Measurements from ENCODE around the gene CPE.
"Not testable (repeated sequence)": the region's sequence is repeated elsewhere in the genome, so short reads cannot be mapped to it uniquely, and the experiment has no call there.

Gene CPE

GRCh38 chr4:165403048-165403447 is 24.2 kb downstream of the CPE start:
- H3K4me3 ChIP-seq (ENCODE audit: low read depth, low read length) = no peak overlapping the region

GRCh38 chr4:165403637-165404036 is 24.8 kb downstream of the CPE start:
- no peak overlapping the region for H3K4me3 ChIP-seq (ENCODE audit: low read depth, low read length)

- H3K4me3 ChIP-seq (ENCODE audit: low read depth, low read length) = no peak overlapping the region
These were observed 25.3 kb downstream of the CPE start for GRCh38 chr4:165404080-165404479.

GRCh38 chr4:165404696-165405095 is 25.9 kb downstream of the CPE start:
- H3K4me3 ChIP-seq (ENCODE audit: low read depth, low read length) = no peak overlapping the region

GRCh38 chr4:165410214-165410613 is 31.4 kb downstream of the CPE start:
- H3K4me3 ChIP-seq (ENCODE audit: low read depth, low read length) = no peak overlapping the region

- no peak overlapping the region for H3K4me3 ChIP-seq (ENCODE audit: low read depth, low read length)
These were observed 37.1 kb downstream of the CPE start for GRCh38 chr4:165415910-165416309.

- H3K4me3 ChIP-seq (ENCODE audit: low read depth, low read length) = no peak overlapping the region
These were observed 39.3 kb downstream of the CPE start for GRCh38 chr4:165418073-165418472.

- H3K4me3 ChIP-seq (ENCODE audit: low read depth, low read length) = no peak overlapping the region
These were observed 46.8 kb downstream of the CPE start for GRCh38 chr4:165425629-165426028.

GRCh38 chr4:165426331-165426730 is 47.5 kb downstream of the CPE start:
- H3K4me3 ChIP-seq (ENCODE audit: low read depth, low read length) = no peak overlapping the region

- H3K4me3 ChIP-seq (ENCODE audit: low read depth, low read length) = no peak overlapping the region
These were observed 48.0 kb downstream of the CPE start for GRCh38 chr4:165426823-165427222.

GRCh38 chr4:165428957-165429356 is 50.1 kb downstream of the CPE start:
- H3K4me3 ChIP-seq (ENCODE audit: low read depth, low read length) = no peak overlapping the region

- H3K4me3 ChIP-seq (ENCODE audit: low read depth, low read length) = no peak overlapping the region
These were observed 54.7 kb downstream of the CPE start for GRCh38 chr4:165433529-165433928.

- no peak overlapping the region for H3K4me3 ChIP-seq (ENCODE audit: low read depth, low read length)
These were observed 58.9 kb downstream of the CPE start for GRCh38 chr4:165437691-165438090.

GRCh38 chr4:165439344-165439743 is 60.5 kb downstream of the CPE start:
- H3K4me3 ChIP-seq (ENCODE audit: low read depth, low read length) = no peak overlapping the region

GRCh38 chr4:165439981-165440380 is 61.2 kb downstream of the CPE start:
- no peak overlapping the region for H3K4me3 ChIP-seq (ENCODE audit: low read depth, low read length)

GRCh38 chr4:165440415-165441158 is 61.8 kb downstream of the CPE start:
- no peak overlapping the region for H3K4me3 ChIP-seq (ENCODE audit: low read depth, low read length)

- no peak overlapping the region for H3K4me3 ChIP-seq (ENCODE audit: low read depth, low read length)
These were observed 64.5 kb downstream of the CPE start for GRCh38 chr4:165443276-165443675.

GRCh38 chr4:165448700-165449099 is 69.9 kb downstream of the CPE start:
- no peak overlapping the region for H3K4me3 ChIP-seq (ENCODE audit: low read depth, low read length)

GRCh38 chr4:165449333-165449732 is 70.5 kb downstream of the CPE start:
- H3K4me3 ChIP-seq (ENCODE audit: low read depth, low read length) = no peak overlapping the region

GRCh38 chr4:165450871-165451270 is 72.1 kb downstream of the CPE start:
- no peak overlapping the region for H3K4me3 ChIP-seq (ENCODE audit: low read depth, low read length)

GRCh38 chr4:165453140-165453539 is 74.3 kb downstream of the CPE start:
- H3K4me3 ChIP-seq (ENCODE audit: low read depth, low read length) = not testable (repeated sequence)

GRCh38 chr4:165454426-165454825 is 75.6 kb downstream of the CPE start:
- no peak overlapping the region for H3K4me3 ChIP-seq (ENCODE audit: low read depth, low read length)

GRCh38 chr4:165457793-165458192 is 79.0 kb downstream of the CPE start:
- no peak overlapping the region for H3K4me3 ChIP-seq (ENCODE audit: low read depth, low read length)

Data from iPS-11a (cell line).